Measurements from ENCODE around the gene DGKD.

DNA sequence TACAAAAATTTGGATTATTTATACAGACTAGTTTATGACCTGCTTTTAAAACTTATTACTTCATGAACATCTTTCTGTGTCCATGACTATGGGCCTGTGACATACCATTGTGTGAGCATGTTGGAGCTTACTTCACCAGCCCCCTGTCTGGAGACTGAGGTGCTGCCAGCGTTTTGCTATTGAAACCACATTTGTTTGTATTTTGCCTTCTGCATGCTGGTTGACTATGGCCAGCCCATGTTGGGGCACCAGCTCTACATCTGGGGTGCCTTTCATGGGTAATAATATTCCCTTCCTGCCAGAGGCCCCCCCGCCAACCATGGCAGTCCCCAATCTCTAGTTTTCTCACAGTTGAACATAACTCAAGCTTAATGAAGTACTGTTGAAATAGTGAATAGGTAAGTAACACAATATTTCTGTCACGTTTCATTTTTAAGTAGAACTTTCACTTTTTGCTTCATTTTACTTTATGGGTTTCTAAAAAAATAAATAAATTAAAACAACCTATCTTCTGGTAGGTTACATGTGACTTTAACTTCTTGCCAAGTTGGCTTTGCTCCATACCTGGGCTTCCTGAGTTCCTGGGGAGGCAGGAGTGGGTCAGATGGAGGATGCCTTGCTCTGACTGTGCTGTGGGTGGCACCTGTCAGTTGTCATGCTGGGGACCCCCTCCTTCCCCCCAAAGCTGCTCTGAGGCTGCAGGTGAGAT, 63.9 kb downstream of the DGKD start:
- no peak for TF ChIP-seq POLR2A (IDR thresholded peaks at IDR 0.05)
- TF ChIP-seq, protein P1, sequence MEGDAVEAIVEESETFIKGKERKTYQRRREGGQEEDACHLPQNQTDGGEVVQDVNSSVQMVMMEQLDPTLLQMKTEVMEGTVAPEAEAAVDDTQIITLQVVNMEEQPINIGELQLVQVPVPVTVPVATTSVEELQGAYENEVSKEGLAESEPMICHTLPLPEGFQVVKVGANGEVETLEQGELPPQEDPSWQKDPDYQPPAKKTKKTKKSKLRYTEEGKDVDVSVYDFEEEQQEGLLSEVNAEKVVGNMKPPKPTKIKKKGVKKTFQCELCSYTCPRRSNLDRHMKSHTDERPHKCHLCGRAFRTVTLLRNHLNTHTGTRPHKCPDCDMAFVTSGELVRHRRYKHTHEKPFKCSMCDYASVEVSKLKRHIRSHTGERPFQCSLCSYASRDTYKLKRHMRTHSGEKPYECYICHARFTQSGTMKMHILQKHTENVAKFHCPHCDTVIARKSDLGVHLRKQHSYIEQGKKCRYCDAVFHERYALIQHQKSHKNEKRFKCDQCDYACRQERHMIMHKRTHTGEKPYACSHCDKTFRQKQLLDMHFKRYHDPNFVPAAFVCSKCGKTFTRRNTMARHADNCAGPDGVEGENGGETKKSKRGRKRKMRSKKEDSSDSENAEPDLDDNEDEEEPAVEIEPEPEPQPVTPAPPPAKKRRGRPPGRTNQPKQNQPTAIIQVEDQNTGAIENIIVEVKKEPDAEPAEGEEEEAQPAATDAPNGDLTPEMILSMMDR (IDR thresholded peaks at IDR 0.05): no peak
- TF ChIP-seq POLR2AphosphoS5 (IDR thresholded peaks at IDR 0.05): no peak

Data from suprapubic skin (tissue), 4 donors.